HEK293 (cell line): Measurements from ENCODE around the gene EIF3B.
A peak's percentile ranks its signal among the peaks of the same experiment; 100 is the strongest.

Experiments used
- CTCF ChIA-PET: fragments of 350-600 bp; formaldehyde crosslinking; extraction: SDS; loops from one replicate; lab custom pipeline; 2021; ENCODE audit warnings: antibody characterized with exemption; lab: Yijun Ruan, JAX
- POLR2A ChIA-PET: fragments of 300-600 bp; formaldehyde crosslinking; extraction: SDS; loops from one replicate; lab custom pipeline; 2020; ENCODE audit warnings: antibody characterized with exemption, inconsistent platforms; lab: Yijun Ruan, JAX
- H3K27ac ChIP-seq: fragments of 200-500 bp; sonication (Bioruptor generic); 2 replicates; pipeline ENCODE4 v1.5.1; 2014; ENCODE audit warnings: low read depth, low read length, control low read depth, inconsistent platforms; ENCODE audit errors: extremely low read depth
- H3K36me3 ChIP-seq, 2 experiments: fragments of 200-500 bp in 1 of 2; sonication (Bioruptor generic) in 1 of 2; 1 replicate in 1 of 2; 2 replicates in 1 of 2; pipeline ENCODE4 v1.5.1; 2014 to 2017; ENCODE audit warnings: inconsistent platforms in 2 of 2, low read length in 2 of 2; ENCODE audit not compliant: control insufficient read depth in 2 of 2, insufficient read depth in 1 of 2
- H3K4me1 ChIP-seq: fragments of 200-500 bp; sonication (Bioruptor generic); 2 replicates; pipeline ENCODE4 v1.5.1; 2014; ENCODE audit warnings: mild to moderate bottlenecking, low read length, inconsistent platforms; ENCODE audit not compliant: control insufficient read depth, insufficient read depth
- H3K4me3 ChIP-seq: 2 replicates; pipeline ENCODE4 v1.5.1; 2011; ENCODE audit warnings: low read depth, mild to moderate bottlenecking, control low read depth, low read length, moderate library complexity
- H3K9me3 ChIP-seq: fragments of 200-500 bp; sonication (Bioruptor generic); 2 replicates; pipeline ENCODE4 v1.5.1; 2014; ENCODE audit warnings: low read depth, low read length, inconsistent platforms; ENCODE audit not compliant: control insufficient read depth, insufficient read depth
- FEZF1 ChIP-seq: fragments of 450-650 bp; formaldehyde crosslinking; IDR thresholded peaks from 2 replicates; pipeline ENCODE4 v1.5.1; 2016; ENCODE audit warnings: missing biosample characterization, missing genetic modification characterization
- GFI1B ChIP-seq: fragments of 450-650 bp; formaldehyde crosslinking; IDR thresholded peaks from 2 replicates; pipeline ENCODE4 v1.5.1; 2016; ENCODE audit warnings: missing biosample characterization, missing genetic modification characterization
- KLF10 ChIP-seq: fragments of 450-650 bp; IDR thresholded peaks from 2 replicates; pipeline ENCODE4 v1.5.1; 2018; ENCODE audit warnings: missing biosample characterization, mild to moderate bottlenecking, missing genetic modification characterization
- SP2 ChIP-seq: fragments of 450-650 bp; formaldehyde crosslinking; IDR thresholded peaks from 2 replicates; pipeline ENCODE4 v1.5.1; 2016; ENCODE audit warnings: missing biosample characterization, missing genetic modification characterization
- ZBTB10 ChIP-seq: fragments of 450-650 bp; formaldehyde crosslinking; IDR thresholded peaks from 2 replicates; pipeline ENCODE4 v1.5.1; 2016; ENCODE audit warnings: missing biosample characterization, missing genetic modification characterization
- ZBTB17 ChIP-seq: fragments of 450-650 bp; formaldehyde crosslinking; IDR thresholded peaks from 2 replicates; pipeline ENCODE4 v1.5.1; 2016; ENCODE audit warnings: missing biosample characterization, missing genetic modification characterization
- ZFP69B ChIP-seq: fragments of 450-650 bp; formaldehyde crosslinking; IDR thresholded peaks from 2 replicates; pipeline ENCODE4 v1.5.1; 2016; ENCODE audit warnings: missing biosample characterization, missing genetic modification characterization
- ZNF174 ChIP-seq: fragments of 450-650 bp; formaldehyde crosslinking; IDR thresholded peaks from 2 replicates; pipeline ENCODE4 v1.5.0; 2017; ENCODE audit warnings: missing biosample characterization, mild to moderate bottlenecking, missing genetic modification characterization
- ZNF18 ChIP-seq: fragments of 450-650 bp; formaldehyde crosslinking; IDR thresholded peaks from 2 replicates; pipeline ENCODE4 v1.5.1; 2016; ENCODE audit warnings: missing biosample characterization, missing genetic modification characterization
- ZNF214 ChIP-seq: fragments of 450-650 bp; formaldehyde crosslinking; IDR thresholded peaks from 2 replicates; pipeline ENCODE4 v1.5.1; 2017; ENCODE audit warnings: missing biosample characterization, mild to moderate bottlenecking, missing genetic modification characterization, borderline replicate concordance
- ZNF26 ChIP-seq: fragments of 450-650 bp; formaldehyde crosslinking; IDR thresholded peaks from 2 replicates; pipeline ENCODE4 v1.5.1; 2016; ENCODE audit warnings: missing biosample characterization, missing genetic modification characterization
- ZNF266 ChIP-seq: fragments of 450-650 bp; formaldehyde crosslinking; IDR thresholded peaks from 2 replicates; pipeline ENCODE4 v1.5.1; 2016; ENCODE audit warnings: missing biosample characterization, missing genetic modification characterization, low read depth
- ZNF324 ChIP-seq: fragments of 450-650 bp; formaldehyde crosslinking; IDR thresholded peaks from 2 replicates; pipeline ENCODE4 v1.5.1; 2016; ENCODE audit warnings: missing biosample characterization, missing genetic modification characterization
- ZNF354C ChIP-seq: fragments of 450-650 bp; formaldehyde crosslinking; IDR thresholded peaks from 2 replicates; pipeline ENCODE4 v1.5.1; 2016; ENCODE audit warnings: missing biosample characterization, missing genetic modification characterization, low read depth, borderline replicate concordance
- ZNF37A ChIP-seq: fragments of 450-650 bp; IDR thresholded peaks from 2 replicates; pipeline ENCODE4 v1.5.1; 2018; ENCODE audit warnings: missing biosample characterization, missing genetic modification characterization
- ZNF423 ChIP-seq: fragments of 450-650 bp; formaldehyde crosslinking; IDR thresholded peaks from 2 replicates; pipeline ENCODE4 v1.5.1; 2016; ENCODE audit warnings: missing biosample characterization, missing genetic modification characterization
- ZNF449 ChIP-seq: fragments of 450-650 bp; formaldehyde crosslinking; IDR thresholded peaks from 2 replicates; pipeline ENCODE4 v1.5.1; 2017; ENCODE audit warnings: missing biosample characterization, mild to moderate bottlenecking, missing genetic modification characterization, moderate library complexity
- ZNF473 ChIP-seq: fragments of 450-650 bp; formaldehyde crosslinking; IDR thresholded peaks from 2 replicates; pipeline ENCODE4 v1.5.1; 2017; ENCODE audit warnings: missing biosample characterization, missing genetic modification characterization
- ZNF510 ChIP-seq: fragments of 450-650 bp; formaldehyde crosslinking; IDR thresholded peaks from 2 replicates; pipeline ENCODE4 v1.5.1; 2018; ENCODE audit warnings: mild to moderate bottlenecking, missing genetic modification characterization, missing biosample characterization; ENCODE audit not compliant: insufficient replicate concordance
- ZNF530 ChIP-seq: fragments of 450-650 bp; formaldehyde crosslinking; IDR thresholded peaks from 2 replicates; pipeline ENCODE4 v1.5.1; 2016; ENCODE audit warnings: low read depth, missing biosample characterization, missing genetic modification characterization
- ZNF596 ChIP-seq: fragments of 450-650 bp; IDR thresholded peaks from 2 replicates; pipeline ENCODE4 v1.5.0; 2018; ENCODE audit warnings: missing biosample characterization, mild to moderate bottlenecking, missing genetic modification characterization, moderate library complexity
- ZNF626 ChIP-seq: fragments of 450-650 bp; sonication (Bioruptor Pico); formaldehyde crosslinking; IDR thresholded peaks from 2 replicates; pipeline ENCODE4 v1.5.1; 2018; ENCODE audit warnings: missing biosample characterization, missing genetic modification characterization, inconsistent platforms
- ZNF658 ChIP-seq: fragments of 450-650 bp; formaldehyde crosslinking; IDR thresholded peaks from 2 replicates; pipeline ENCODE4; 2016; ENCODE audit warnings: missing biosample characterization, missing genetic modification characterization
- ZNF670 ChIP-seq: fragments of 450-650 bp; formaldehyde crosslinking; IDR thresholded peaks from 2 replicates; pipeline ENCODE4 v1.5.1; 2016; ENCODE audit warnings: missing biosample characterization, missing genetic modification characterization, low read depth
- ZNF777 ChIP-seq: fragments of 450-650 bp; formaldehyde crosslinking; IDR thresholded peaks from 2 replicates; pipeline ENCODE4 v1.5.1; 2017; ENCODE audit warnings: missing biosample characterization, missing genetic modification characterization, borderline replicate concordance
- TF ChIP-seq, protein P1 (sequence below): fragments of 450-650 bp; formaldehyde crosslinking; IDR thresholded peaks from 2 replicates; pipeline ENCODE4 v1.5.1; 2016; ENCODE audit warnings: missing biosample characterization, missing genetic modification characterization

EIF3B gene

DNA sequence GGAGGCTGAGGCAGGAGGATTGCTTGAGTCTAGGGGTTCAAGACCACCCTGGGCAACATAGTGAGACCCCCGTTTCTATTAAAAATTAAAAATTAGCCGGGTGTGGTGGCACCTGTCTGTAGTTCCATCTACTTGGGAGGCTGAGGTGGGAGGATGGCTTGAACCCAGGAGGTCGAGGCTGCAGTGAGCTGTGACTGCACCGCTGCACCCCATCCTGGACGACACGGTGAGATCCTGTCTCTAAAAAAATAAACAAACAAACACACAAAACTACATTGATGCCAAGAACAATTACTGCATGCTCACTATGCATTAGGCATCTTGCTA lies 48.0 kb downstream of the EIF3B start:
- CTCF ChIA-PET = no interaction called here
- POLR2A ChIA-PET = interaction anchor here (0.7 to 1.9 kb wide), 5 partner anchors 10 to 120 kb away, joined by 3 to 11 read pairs (median 4); partner anchors contain the start of gene EIF3B
- H3K9me3 ChIP-seq = no peaks in the 10 kb centered on the region
- TF ChIP-seq ZNF658 (tag by site-specific recombination) (no peak), ZNF174 (tag by site-specific recombination) (no peak), KLF10 (tag by site-specific recombination) (no peak), ZNF596 (tag by site-specific recombination) (no peak), ZNF266 (tag by site-specific recombination) (no peak), GFI1B (no peak), ZNF354C (tag by site-specific recombination) (no peak), ZBTB17 (tag by site-specific recombination) (no peak), FEZF1 (tag by site-specific recombination) (no peak), ZNF26 (tag by site-specific recombination) (no peak), ZNF324 (tag by site-specific recombination) (no peak), ZNF626 (tag by site-specific recombination) (no peak), ZNF473 (tag by site-specific recombination) (no peak), ZNF670 (no peak), ZNF214 (no peak), ZFP69B (tag by site-specific recombination) (no peak), ZNF37A (tag by site-specific recombination) (no peak)
- H3K4me1 ChIP-seq = peaks cover 6% of the 10 kb centered on the region
- H3K27ac ChIP-seq = no peak overlapping the region
- no peaks in the 10 kb centered on the region for H3K36me3 ChIP-seq
- peak overlapping the region; percentile 64; the same call in 1 of the 2 replicates for H3K4me3 ChIP-seq

GRCh38 chr7:2403014-2403717 lies 48.5 kb downstream of the EIF3B start, which contains the start of gene CHST12:
CHST12 (plus strand) TSS chr7:2403611; CDS start chr7:2432640, 29,029 bp downstream.
- no peaks in the 10 kb centered on the region for H3K36me3 ChIP-seq
- H3K9me3 ChIP-seq = no peaks in the 10 kb centered on the region
- ChIA-PET CTCF (no interaction called here), POLR2A (interaction anchor here (0.7 to 1.9 kb wide), 5 partner anchors 10 to 119 kb away, joined by 3 to 11 read pairs (median 4); partner anchors contain the start of gene EIF3B)
- peak within 1 kb of the TSS; percentile 68; the same call in 1 of the 2 replicates for H3K27ac ChIP-seq
- H3K4me1 ChIP-seq = peaks cover 6% of the 10 kb centered on the region
- peak within 1 kb of the TSS; percentile 74 for H3K4me3 ChIP-seq
- TF ChIP-seq ZNF18 (tag by site-specific recombination) (no peak), ZNF423 (no peak), ZNF449 (tag by site-specific recombination) (no peak), ZNF510 (tag by site-specific recombination) (no peak), ZNF530 (tag by site-specific recombination) (no peak), ZFP69B (tag by site-specific recombination) (no peak), ZNF174 (tag by site-specific recombination) (no peak), SP2 (peak; percentile 51; the same call in 1 of the 2 replicates), ZBTB10 (tag by site-specific recombination) (no peak), ZNF777 (tag by site-specific recombination) (no peak), ZBTB17 (tag by site-specific recombination) (peak; percentile 69)
- TF ChIP-seq, protein P1, sequence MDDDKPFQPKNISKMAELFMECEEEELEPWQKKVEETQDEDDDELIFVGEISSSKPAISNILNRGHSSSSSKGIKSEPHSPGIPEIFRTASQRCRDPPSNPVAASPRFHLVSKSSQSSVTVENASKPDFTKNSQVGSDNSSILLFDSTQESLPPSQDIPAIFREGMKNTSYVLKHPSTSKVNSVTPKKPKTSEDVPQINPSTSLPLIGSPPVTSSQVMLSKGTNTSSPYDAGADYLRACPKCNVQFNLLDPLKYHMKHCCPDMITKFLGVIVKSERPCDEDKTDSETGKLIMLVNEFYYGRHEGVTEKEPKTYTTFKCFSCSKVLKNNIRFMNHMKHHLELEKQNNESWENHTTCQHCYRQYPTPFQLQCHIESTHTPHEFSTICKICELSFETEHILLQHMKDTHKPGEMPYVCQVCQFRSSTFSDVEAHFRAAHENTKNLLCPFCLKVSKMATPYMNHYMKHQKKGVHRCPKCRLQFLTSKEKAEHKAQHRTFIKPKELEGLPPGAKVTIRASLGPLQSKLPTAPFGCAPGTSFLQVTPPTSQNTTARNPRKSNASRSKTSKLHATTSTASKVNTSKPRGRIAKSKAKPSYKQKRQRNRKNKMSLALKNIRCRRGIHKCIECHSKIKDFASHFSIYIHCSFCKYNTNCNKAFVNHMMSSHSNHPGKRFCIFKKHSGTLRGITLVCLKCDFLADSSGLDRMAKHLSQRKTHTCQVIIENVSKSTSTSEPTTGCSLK = no peak
